KBM-7 (cell line): ENCODE measurements around the gene DYRK1A.
A peak's percentile ranks its signal among the peaks of the same experiment; 100 is the strongest.

ENCODE experiments used
- DNase-seq: peaks from one replicate; pipeline ENCODE4 v3.0.0-alpha.2; 2015
- in situ Hi-C: fragments of 300-500 bp; cut with MboI; formaldehyde crosslinking; loops from 2 replicates; pipeline ENCODE4 v1.14.3; 2020; ENCODE audit warnings: low sequenced_read_pairs, low pct_unique_long_range_greater_than_20kb, mixed read lengths

The DYRK1A gene

DNA sequence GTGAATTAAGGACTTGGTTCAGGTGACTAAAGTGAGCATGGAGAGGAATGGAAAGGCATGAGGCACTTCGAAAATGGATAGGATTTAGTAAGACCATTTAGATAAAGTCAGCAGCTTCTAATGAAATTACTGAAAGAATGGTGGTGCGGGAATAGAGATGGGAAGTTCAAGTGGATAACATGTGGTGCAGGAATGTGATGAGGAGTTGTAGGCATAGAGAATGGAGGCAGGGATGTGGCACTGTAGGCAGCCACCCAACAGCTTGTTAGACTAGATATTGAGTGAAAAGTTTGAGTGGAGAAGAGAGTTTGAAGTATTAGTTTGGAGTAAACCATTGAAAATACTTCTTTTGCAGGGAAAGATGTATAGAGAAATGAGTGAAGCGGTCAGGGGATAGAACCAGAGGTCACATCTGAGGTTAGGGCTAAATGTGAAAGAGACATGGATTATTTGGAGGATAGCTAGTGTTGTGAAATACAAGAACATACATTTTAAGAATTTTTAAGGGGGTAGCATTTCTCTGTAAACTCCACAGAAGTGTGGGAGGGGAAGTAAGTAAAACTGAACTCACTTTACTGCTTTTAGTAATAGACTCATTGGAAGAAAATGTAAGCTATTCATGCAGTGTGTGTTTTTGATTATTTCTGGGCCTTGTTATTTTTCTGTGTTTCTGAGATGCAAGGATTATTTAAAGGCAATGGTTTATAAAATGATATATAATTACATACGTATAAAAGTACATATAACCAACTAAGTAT, 46.2 kb downstream of the DYRK1A start:
- DNase-seq, result no peak
- in situ Hi-C loops, result no loop called here

DNA sequence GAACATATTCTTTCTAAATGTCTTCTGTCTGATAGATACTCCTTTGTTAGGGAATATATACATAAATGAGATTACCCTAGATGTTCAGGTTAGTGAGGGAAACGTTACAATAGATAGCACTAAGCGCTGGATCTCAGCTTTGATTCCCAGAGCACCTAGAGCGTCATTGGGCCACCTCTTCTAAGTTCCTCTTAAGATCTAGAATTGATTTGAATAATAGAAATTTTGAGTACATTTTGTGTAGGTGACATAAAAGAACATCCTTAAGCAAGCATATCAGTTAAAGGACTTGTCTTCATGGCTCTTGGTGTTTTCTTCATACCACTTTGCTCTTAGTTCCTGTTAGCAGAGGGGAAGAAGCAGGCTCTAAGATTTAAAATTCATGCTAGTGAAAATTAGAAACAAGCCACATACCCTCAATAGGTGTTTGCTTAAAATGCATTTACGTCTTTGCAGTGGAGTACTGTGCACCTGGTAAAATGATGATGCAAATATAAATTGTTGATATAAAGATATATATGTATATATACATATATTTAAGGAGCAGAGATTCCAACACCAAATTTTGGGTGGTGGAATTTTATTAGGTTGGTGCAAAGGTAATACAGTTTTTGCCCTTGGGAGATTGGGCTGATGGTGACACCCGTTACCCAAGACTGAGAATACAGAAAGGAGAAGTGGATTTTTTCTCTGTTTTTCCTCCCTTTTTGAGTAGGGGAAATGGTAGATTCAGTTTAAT, 47.1 kb downstream of the DYRK1A start:
- in situ Hi-C loops, result no loop called here
- peak; percentile 40 for DNase-seq

DNA sequence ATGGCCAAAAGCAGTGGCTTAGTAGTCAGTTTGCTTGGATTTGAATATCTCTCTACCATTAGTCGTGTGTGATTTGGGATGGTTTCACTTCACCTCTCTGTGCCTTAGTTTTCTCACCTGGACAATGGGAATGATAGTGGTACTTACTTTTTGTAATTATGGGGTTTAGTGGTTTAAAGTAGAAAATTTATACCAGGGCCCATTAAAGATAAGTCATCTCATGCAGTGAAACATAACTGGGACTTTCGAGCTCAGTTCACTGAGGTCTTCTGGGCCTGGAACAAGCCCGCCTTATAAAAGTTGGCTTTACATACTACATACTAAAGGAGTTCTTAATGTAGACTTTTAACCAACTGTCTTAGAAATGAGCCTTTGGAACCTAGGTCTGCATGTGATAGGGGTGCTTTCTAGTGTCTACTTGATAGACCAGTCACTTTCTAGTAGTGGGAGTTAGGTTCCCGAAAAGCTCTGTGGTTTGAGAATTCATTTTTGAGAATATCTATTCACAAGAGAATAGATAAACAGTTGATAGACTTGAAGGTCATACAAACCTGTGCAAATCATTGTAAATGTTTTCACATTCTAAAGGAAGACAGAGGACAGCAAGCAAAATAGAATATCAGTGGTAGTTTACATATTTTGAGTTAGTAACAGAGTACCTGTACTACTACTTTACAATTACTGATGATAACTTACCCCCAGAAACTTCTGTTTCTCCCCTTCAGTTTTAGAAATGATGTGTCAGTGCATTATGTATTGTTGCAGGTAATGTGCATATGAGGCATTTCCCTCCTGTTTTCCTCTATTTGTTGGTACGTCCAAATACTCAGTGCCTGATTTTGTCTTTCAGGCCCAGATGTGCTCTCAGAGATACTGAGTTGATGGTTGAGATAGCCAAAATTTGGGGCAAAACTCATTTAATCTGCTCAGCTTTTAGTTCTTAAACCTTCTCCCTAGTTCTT, 48.0 kb downstream of the DYRK1A start:
- DNase-seq, result no peak
- in situ Hi-C loops, result no loop called here

DNA sequence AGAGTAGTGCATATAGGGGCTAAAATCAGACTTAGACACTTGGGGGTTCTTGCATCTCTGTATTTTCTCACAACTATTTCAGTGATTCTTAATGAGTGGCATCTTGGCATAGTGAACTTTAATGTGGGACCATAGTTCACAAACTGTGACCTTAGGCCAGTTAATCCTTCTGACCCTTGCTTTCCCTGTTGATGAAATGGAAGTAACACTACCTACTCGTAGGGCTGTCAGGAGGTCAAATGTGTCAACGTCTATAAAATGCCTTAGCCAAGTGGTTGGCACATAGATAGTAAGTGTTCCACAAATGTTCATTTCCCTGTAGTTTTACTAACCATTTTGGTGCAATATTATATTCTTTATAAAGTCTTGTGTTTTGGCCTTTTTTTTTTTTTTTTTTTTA, 49.4 kb downstream of the DYRK1A start:
- no peak for DNase-seq
- in situ Hi-C loops, result no loop called here

DNA sequence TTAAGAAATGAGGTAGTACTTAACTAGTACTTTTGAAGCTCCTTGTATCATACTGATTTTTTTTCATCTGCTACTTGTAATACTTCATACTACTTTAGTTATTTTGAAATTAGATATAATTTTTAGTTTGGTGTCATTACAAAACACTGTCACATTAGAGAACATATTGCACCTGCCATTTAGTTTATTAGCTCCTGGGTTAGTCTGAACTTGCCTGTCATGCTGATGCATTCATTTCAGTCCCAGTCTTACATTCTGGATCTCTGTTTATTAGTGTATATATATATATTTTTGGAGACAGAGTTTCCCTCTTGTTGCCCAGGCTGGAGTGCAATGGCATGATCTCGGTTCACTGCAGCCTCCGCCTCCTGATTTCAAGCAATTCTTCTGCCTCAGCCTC, 50.3 kb downstream of the DYRK1A start:
- no peak for DNase-seq

DNA sequence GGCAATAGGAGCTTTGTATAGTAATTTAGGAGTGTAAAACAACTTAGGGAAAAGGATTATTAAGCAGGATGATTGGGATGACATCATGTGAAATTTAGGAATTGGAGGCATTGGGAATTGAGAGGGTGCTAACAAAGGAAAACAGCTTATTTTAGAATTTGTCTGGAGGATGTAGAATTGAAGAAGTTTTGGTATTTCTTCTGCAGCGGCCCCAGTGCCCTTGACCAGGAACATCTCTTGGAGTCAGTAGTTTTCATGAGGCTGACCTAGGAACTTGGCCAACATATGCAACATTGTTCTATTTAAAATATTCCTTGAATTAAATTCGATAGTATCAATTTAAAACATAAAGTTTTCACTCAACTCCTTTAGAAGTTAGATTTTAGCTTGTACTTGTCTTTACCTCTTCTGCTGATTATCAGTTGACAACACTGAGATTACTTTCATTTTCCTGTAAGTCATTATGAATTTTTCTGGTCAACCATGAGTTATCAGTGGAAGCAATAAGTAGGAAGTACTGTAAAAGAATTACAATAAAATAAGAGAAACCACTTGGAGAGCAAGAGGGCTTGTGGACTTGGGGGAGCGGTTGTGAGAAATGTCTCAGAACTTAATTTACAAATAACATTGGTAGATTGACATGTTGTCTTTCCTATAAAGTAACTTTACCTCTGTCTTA, 52.8 kb downstream of the DYRK1A start:
- in situ Hi-C loops, result no loop called here
- no peak for DNase-seq

More for the DNA sequence above, 50.3 kb downstream of the DYRK1A start:
- in situ Hi-C loops, result no loop called here

DNA sequence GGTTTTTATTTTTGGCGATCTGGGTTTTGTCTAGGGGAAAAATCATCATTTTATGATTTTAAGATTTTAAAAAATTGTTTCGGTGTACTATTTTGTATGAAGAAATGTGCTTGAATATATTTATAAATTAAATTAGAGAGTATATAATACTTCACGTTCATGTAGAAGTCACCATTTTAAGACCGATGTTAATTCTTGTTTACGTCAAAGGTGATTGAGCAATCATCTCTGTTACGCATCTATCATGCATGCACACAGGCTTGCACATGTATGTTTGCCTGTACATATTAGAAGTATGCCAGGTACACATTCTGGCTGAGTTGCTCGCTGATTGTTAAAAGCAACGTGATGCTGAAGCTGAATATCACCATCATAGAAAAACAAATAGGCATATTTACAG, 54.7 kb downstream of the DYRK1A start:
- in situ Hi-C loops, result no loop called here
- DNase-seq, result no peak

DNA sequence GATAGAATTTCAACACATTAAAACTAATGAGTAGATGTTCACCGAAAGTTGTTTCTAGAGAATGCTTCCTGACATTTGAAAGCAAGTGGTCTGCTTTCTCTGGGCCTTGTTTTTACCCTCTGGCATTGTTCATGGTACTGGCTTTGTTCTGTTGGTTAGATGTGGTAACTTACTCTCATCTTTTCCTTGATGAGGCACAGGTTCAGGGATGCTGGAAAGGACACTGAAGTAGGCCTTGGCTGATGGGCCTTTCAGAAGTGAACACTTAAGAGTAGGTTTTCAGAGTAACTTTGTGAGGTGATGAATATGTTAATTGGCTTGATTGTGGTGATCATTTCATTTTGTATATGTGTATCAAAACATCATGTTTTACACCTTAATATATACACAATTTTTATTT, 55.8 kb downstream of the DYRK1A start:
- in situ Hi-C loops, result no loop called here
- no peak for DNase-seq

DNA sequence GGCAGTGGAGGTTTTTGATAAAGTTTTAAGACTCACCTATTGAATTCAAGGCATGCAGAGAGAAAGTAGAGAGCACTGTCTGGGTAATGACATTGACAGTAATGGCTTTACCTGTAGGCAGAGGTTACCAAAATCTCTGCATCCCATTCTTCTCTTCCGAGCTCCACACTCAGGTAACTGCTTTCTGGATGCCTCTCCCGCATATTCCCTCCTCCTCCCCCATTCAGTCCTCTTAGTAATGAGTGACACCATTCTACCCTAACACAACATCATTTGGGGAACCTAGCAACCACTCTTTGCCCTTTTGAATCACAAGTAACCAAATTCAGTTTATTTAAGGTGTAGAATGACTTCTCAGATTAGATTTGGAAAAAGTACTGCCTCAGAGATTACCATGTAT, 56.5 kb downstream of the DYRK1A start:
- in situ Hi-C loops, result no loop called here
- DNase-seq, result no peak

DNA sequence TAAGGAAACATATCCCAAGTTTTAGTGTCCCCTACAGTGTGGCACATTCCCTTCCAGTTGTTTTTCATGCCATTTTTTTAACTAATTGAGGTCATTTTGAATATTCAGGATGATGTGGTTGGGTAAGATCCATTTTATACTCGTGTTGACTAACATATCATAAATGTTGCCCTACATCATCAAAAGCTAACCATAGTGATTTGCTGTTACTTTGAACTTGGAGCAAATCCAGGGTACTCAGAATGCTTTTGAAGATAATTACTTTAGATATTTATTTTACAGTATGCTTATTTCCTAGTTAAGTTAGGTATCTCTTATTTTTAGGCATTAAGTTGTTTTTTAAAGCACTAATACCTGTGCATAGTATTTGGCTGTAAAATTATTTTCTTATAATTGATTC, 57.8 kb downstream of the DYRK1A start:
- in situ Hi-C loops, result no loop called here
- DNase-seq, result no peak

DNA sequence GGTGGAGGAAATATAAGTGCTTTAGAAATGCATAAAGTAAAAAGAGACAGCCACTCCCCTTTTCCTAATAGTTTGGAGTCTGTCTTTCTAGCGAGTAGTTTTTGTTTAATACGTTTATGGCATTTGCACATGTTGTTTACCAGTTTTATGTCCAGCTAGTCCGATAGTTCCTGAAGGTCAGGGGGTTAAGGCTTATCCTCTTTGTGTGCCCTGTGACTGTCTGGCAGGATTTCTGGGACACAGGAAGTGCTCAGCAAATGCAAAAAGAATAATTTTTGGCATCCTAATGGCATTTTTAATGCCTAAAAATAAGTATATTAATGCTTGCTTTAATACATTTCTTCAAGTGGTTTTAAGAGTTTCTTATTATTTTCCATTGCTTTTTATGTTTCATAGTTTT, 58.4 kb downstream of the DYRK1A start:
- no peak for DNase-seq
- in situ Hi-C loops, result no loop called here

DNA sequence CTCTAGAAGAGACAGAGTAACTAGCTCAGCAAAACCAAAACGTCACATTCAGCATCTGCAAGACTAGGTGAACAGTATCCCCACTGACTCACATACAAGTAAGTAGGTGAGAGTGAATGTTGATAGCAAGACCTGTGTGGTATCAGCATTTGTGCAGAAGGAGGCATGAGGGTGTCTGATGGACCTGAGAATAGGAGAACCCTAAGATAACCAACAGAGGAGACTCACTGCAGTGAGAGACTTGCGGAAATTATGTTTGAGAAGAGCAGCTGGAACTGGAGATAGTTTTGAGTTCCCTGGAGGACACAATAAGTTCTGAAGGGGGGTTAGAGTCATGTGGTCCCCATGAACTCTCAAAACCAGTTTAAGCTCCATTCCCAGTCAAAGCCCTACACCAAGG, 59.1 kb downstream of the DYRK1A start:
- DNase-seq, result no peak
- in situ Hi-C loops, result no loop called here

DNA sequence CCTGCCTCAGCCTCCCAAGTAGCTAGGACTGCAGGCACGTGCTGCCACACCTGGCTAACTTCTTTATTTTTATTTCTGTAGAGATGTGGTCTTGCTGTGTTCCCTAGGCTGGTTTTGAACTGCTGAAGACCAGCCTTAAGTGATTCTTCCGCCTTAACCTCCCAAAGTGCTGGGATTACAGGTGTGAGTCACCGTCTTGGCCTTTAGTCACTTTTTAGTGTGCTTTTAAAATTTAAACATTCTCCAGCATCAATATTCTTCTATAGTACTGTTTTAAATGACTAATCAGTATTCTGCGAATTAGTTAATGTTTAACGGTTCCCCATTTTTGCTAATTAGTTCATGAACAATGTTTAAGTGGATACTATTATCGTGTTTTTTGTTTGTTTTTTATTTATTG, 60.6 kb downstream of the DYRK1A start:
- DNase-seq, result no peak
- in situ Hi-C loops, result no loop called here

DNA sequence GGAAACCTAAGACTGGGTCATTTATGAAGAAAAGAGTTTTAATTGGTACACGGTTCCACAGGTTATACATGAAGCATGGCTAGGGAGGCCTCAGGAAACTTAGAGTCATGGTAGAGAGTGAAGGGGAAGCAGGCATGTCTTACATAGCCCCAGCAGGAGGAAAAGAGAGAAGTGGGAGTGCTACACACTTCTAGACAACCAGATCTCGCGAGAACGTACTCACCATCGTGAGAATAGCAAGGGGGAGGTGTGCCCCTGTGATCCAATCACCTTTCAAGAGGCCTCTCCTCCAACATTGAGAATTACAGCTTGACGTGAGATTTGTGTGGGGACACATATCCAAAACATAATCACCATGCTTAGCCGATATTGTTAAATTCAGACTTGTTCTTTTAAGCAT, 62.8 kb downstream of the DYRK1A start:
- DNase-seq, result peak; percentile 40
- in situ Hi-C loops, result no loop called here

DNA sequence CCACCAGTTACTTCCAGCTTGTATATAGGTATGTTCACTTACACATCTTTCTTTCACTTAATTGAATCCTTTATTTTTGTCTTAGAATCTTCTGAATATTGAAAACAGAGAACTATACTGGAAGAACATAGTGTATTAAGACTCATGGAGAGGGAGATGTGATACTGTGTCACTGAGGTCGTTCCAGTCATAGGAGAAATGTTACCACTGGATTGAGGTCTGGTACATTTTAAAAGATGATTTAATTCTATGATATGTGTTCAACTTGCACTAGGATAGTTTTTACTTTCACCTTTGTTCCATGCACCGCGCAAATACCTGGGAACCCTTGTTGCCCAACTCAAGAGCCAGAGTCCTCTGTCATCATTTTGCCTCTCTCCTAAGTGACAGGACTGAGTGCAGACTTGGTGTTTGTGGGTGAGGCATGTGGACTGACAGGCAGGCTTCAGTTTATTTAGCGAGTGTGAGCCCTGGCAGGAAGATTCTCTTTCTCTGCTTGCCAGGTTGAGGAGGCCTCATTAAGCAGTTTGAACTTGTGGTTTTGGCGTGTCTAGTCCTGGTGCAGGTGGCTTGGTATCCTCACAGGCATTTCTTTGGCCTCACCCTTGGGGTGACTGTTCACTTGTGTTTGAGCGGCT, 63.7 kb downstream of the DYRK1A start:
- DNase-seq, result no peak
- in situ Hi-C loops, result no loop called here

DNA sequence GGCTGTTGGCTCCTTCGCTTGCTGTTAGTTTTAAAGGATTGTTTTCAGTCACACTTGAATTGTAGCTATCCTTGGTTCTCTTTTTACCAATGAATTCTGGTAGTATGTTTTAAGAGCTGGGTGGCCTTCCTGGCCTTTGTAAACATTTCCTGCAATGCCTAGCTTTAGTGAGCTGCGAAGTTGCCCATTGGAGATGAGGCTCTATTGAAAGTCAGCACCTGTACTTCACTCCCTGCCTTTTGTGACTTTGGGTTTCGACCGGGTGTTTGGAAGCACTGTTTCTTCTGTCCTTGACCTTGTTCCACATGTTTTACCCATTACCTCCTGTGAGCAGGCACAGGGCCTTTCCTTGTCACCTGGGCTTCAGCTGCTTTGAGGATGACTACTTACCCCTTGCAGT, 64.7 kb downstream of the DYRK1A start:
- in situ Hi-C loops, result no loop called here
- no peak for DNase-seq

DNA sequence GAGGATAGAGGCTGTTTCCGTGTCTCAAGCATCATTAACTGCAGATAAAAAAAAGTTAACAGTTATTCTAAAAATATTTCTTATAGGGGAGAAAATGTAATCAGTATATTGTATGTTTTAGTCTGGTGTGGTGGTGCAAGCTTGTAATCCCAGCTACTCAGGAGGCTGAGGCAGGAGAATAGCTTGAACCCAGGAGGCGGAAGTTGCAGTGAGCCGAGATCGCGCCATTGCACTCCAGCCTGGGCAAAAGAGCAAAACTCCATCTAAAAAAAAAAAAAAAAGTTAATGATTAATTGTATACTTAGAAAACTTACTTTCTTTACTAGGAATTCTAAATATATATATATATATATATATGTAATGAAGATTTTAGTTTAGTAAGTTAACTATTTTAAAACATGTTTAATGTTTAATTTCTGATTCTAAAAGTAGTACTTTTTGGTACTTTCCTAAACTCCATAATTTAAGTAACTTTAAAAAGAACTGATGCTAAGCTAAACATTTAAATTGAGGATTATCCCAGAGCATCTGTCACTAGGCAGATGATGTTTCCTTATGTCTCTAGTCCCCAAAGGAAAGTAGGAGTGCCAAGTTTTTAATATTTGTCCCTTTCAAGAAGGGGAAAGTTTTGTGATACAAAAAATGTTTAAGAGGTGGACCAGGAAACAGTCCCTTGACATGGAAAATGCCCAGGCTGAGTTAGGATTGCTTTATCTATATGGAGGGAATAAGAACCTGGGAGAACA, 66.3 kb downstream of the DYRK1A start:
- in situ Hi-C loops, result no loop called here
- no peak for DNase-seq

DNA sequence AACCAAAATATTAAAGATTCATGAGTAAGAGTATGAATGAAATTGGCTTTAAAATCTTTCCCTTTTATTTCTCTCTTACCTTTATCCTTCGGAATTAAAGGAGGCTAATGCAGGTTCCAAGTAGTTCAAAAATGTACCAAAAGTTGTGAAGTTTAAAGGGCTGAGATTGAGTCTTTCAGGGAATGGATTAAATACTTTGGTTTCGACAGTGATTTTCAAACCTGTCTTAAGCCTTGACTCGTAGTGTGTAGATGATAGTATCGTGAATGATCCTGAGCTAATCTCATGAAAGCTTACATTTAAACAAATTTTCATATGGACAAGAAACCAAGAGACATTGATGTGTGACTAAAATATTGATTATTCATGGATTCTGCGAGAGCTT, 66.9 kb downstream of the DYRK1A start:
- no peak for DNase-seq
- in situ Hi-C loops, result no loop called here
